DND-41 (cell line): ENCODE measurements around the gene CHSY1.

Source experiments
- CTCF ChIP-seq: IDR thresholded peaks from 2 replicates; pipeline ENCODE4 v1.5.1; 2012; ENCODE audit warnings: borderline replicate concordance, low read length, moderate library complexity, mild to moderate bottlenecking; ENCODE audit not compliant: poor library complexity, severe bottlenecking; ENCODE audit errors: extremely low read depth
- EZH2 ChIP-seq: IDR thresholded peaks from 3 replicates; pipeline ENCODE4 v1.6.1; 2012; ENCODE audit warnings: borderline replicate concordance, low read depth, mild to moderate bottlenecking, moderate library complexity, low read length, inconsistent platforms; ENCODE audit not compliant: severe bottlenecking

DNA sequence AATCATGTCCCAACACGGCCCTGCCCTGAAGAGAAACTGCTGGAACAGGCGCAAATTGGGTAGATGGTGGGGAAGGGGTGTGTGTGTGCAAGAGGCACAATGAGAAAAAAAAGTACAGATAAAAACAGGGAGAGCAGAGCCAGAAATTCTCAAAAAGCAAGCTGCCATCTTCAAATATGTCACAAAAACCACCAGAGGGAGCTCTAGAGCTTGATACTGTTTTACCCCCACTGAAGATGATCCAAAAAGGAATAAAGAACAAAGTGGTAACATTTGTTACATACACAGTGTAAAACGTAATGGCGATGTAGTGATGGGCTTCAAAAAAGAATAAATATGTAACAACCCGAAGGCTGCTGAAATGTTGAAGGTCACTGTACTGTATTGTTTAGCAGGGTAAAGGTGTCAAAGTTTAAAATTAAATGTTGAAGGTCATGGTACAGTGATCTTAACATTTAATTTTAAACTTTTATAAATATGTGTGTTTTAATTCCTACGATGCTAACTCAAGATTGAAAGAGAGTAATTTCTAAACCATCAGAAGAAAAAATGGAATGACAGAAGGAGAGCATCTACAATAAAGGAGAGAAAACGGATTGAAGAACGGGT lies 37.2 kb upstream of the CHSY1 start:
- TF ChIP-seq EZH2 (no peak), CTCF (peak; percentile 70)
